Daoy (cell line): ENCODE results near the gene MYO10. TPM values are rescaled to one million over a fixed set of nuclear protein-coding genes. Genes with fewer than 3 reads are reported as not detected.
A peak's percentile ranks its signal among the peaks of the same experiment; 100 is the strongest.

ENCODE experiments used
- DNase-seq: peaks from one replicate; pipeline ENCODE4 v3.0.0-alpha.2; 2015; ENCODE audit warnings: low read depth
- total RNA-seq: library from RNA; depleted of rRNA; stranded (reverse); fragments of >200 nt; shearing (Covaris generic); gene quantifications from 2 replicates; pipeline ENCODE4 v1.2.3, GENCODE V29; 2014

MYO10 gene
- total RNA-seq, 1 experiment from 2014 or later, result 42.9 TPM

- DNase-seq, result no peak
Measured at GRCh38 chr5:16812448-16812847, 123.6 kb downstream of the MYO10 start.

- no peak for DNase-seq
Measured at GRCh38 chr5:16810208-16810854, 125.8 kb downstream of the MYO10 start.

- no peak for DNase-seq
Measured at GRCh38 chr5:16809395-16810207, 126.5 kb downstream of the MYO10 start.

GRCh38 chr5:16809010-16809394 lies 127.1 kb downstream of the MYO10 start:
- no peak for DNase-seq

GRCh38 chr5:16808021-16808420 lies 128.1 kb downstream of the MYO10 start:
- DNase-seq, result no peak

GRCh38 chr5:16807547-16807864 lies 128.6 kb downstream of the MYO10 start:
- no peak for DNase-seq

GRCh38 chr5:16806711-16807546 lies 129.2 kb downstream of the MYO10 start:
- no peak for DNase-seq

- no peak for DNase-seq
Measured at GRCh38 chr5:16805486-16805885, 130.6 kb downstream of the MYO10 start.

- no peak for DNase-seq
Measured at GRCh38 chr5:16803831-16804230, 132.3 kb downstream of the MYO10 start.

GRCh38 chr5:16800477-16800876 lies 135.6 kb downstream of the MYO10 start:
- DNase-seq, result no peak

- DNase-seq, result no peak
Measured at GRCh38 chr5:16799796-16800195, 136.3 kb downstream of the MYO10 start.

GRCh38 chr5:16797951-16798350 lies 138.1 kb downstream of the MYO10 start:
- DNase-seq, result no peak

- DNase-seq, result no peak
Measured at GRCh38 chr5:16794269-16794913, 141.7 kb downstream of the MYO10 start.

- DNase-seq, result no peak
Measured at GRCh38 chr5:16792598-16793275, 143.4 kb downstream of the MYO10 start.

- DNase-seq, result no peak
Measured at GRCh38 chr5:16791904-16792597, 144.0 kb downstream of the MYO10 start.

- peak; percentile 34 for DNase-seq
Measured at GRCh38 chr5:16791036-16791705, 144.9 kb downstream of the MYO10 start.

- no peak for DNase-seq
Measured at GRCh38 chr5:16788957-16789356, 147.1 kb downstream of the MYO10 start.

GRCh38 chr5:16787278-16787677 lies 148.8 kb downstream of the MYO10 start:
- DNase-seq, result no peak

- DNase-seq, result no peak
Measured at GRCh38 chr5:16784843-16785791, 151.0 kb downstream of the MYO10 start.
